Stomach (tissue), 9 donors: ENCODE measurements around the gene RGS12. TPM values are rescaled to one million over a fixed set of nuclear protein-coding genes. Genes with fewer than 3 reads are reported as not detected.
A peak's percentile ranks its signal among the peaks of the same experiment; 100 is the strongest.

ENCODE experiments used
- DNase-seq, 2 donors: peaks; one replicate each; pipeline versions ENCODE4 v3.0.0 to v3.0.0-alpha.2; 2013 to 2019
- H3K27ac ChIP-seq, 5 donors: fragments of 200-600 bp in 4 of 5; sonication (generic) in 4 of 5; one replicate each; pipeline ENCODE4 v1.5.1; 2013 to 2019; ENCODE audit warnings: mild to moderate bottlenecking in 1 of 5, moderate library complexity in 1 of 5
- H3K27me3 ChIP-seq, 3 donors: fragments of 200-600 bp; sonication (generic); one replicate each; pipeline ENCODE4 v1.5.1; 2017 to 2019; ENCODE audit warnings: mixed run types in 1 of 3
- H3K36me3 ChIP-seq, 4 donors: fragments of 200-600 bp; sonication (generic); 1 replicate in 3 of 4; 2 replicates in 1 of 4; pipeline ENCODE4 v1.5.1; 2016 to 2019
- H3K4me1 ChIP-seq, 4 donors: fragments of 200-600 bp; sonication (generic); one replicate each; pipeline ENCODE4 v1.5.1; 2016 to 2019
- H3K4me3 ChIP-seq, 4 donors: fragments of 200-600 bp; sonication (generic) in 3 of 4; one replicate each; pipeline ENCODE4 v1.5.1; 2016 to 2019; ENCODE audit warnings: mild to moderate bottlenecking in 1 of 4
- H3K9me3 ChIP-seq, 4 donors: fragments of 200-600 bp; sonication (generic); one replicate each; pipeline ENCODE4 v1.5.1; 2016 to 2019
- EP300 ChIP-seq: sonication (generic); formaldehyde crosslinking; IDR thresholded peaks from one replicate; pipeline ENCODE4 v1.6.1; 2017; ENCODE audit warnings: antibody characterized with exemption
- POLR2A ChIP-seq, 4 donors: fragments of 450-650 bp; IDR thresholded peaks; one replicate each; pipeline ENCODE4 v1.6.1; 2016; ENCODE audit warnings: antibody characterized with exemption in 4 of 4, control low read depth in 2 of 4, mild to moderate bottlenecking in 1 of 4, moderate library complexity in 1 of 4
- POLR2AphosphoS5 ChIP-seq, 3 donors: sonication (generic); formaldehyde crosslinking; IDR thresholded peaks; one replicate each; pipeline ENCODE4 v1.6.1; 2016; ENCODE audit warnings: antibody characterized with exemption in 3 of 3
- WGBS, 5 donors: extraction: QIAGEN DNeasy Blood & Tissue Kit in 3 of 5; methylation state at CpG; one replicate each; pipeline versions ENCODE4 v1.1.5 to v1.1.7; 2013 to 2018; 5-methylcytosine and 5-hydroxymethylcytosine counted together
- intact Hi-C: fragments of 100-400 bp; cut with DNase I; formaldehyde crosslinking; loops from one replicate; pipeline ENCODE4 v1.15.1; 2023; ENCODE audit warnings: low total_unique reads
- polyA plus RNA-seq, 3 donors: library from polyadenylated mRNA; stranded (reverse); fragments of 200-250 nt; gene quantifications; one replicate each; pipeline ENCODE4 v1.2.3, GENCODE V29; 2013
- total RNA-seq, 5 donors: library from RNA; depleted of rRNA; stranded (reverse); fragments of >200 nt; gene quantifications; one replicate each; pipeline versions ENCODE4 v1.1.0 to v1.2.3, GENCODE V29; 2014 to 2016
- TF ChIP-seq, protein P1 (sequence below), 7 experiments: fragments of 450-650 bp in 4 of 7; fragments of 200-600 bp in 3 of 7; sonication (generic) in 3 of 7; IDR thresholded peaks; one replicate each; pipeline ENCODE4 v1.5.1; 2016 to 2019; ENCODE audit warnings: antibody characterized with exemption in 7 of 7, control low read depth in 2 of 7, mild to moderate bottlenecking in 1 of 7
- donor health status: healthy with polysubstance abuse.
- donor health status: Bipolar disorder and iron deficiency.
- donor health status: healthy.

The RGS12 gene
- total and polyA plus RNA-seq, 8 donors, result 3.5 to 51.8 (median 19.7) TPM

DNA sequence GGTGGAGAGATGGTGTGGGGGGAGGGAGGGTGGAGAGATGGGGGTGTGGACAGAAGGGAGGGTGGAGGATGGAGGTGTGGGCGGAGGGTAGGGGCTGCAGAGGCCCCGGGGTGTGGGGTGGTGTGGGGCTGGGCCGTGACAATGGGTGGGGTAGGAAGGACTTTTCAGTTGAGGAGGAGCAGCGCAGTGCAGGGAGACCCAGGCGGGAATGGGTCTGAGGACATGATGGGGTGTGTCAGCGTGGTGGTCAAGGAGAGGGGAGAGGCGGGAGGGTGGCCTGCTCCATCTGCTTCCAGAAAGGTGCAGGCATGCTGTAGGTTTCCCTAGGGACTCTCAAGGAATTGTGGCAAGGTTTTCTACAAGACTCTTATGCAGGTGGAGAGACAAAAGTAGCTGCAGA lies 48.9 kb downstream of the RGS12 start:
- Histone ChIP-seq H3K27me3 (no peaks in the 10 kb centered on the region), H3K27ac (peak overlapping the region in 2 of 5 donors; percentile 12 to 38), H3K9me3 (no peaks in the 10 kb centered on the region), H3K4me1 (peaks cover 4 to 26% (median 15%) of the 10 kb centered on the region in 4 donors), H3K36me3 (peaks cover 0 to 18% (median 9%) of the 10 kb centered on the region in 4 donors), H3K4me3 (no peak overlapping the region)
- intact Hi-C loops, result no loop called here
- TF ChIP-seq, protein P1, sequence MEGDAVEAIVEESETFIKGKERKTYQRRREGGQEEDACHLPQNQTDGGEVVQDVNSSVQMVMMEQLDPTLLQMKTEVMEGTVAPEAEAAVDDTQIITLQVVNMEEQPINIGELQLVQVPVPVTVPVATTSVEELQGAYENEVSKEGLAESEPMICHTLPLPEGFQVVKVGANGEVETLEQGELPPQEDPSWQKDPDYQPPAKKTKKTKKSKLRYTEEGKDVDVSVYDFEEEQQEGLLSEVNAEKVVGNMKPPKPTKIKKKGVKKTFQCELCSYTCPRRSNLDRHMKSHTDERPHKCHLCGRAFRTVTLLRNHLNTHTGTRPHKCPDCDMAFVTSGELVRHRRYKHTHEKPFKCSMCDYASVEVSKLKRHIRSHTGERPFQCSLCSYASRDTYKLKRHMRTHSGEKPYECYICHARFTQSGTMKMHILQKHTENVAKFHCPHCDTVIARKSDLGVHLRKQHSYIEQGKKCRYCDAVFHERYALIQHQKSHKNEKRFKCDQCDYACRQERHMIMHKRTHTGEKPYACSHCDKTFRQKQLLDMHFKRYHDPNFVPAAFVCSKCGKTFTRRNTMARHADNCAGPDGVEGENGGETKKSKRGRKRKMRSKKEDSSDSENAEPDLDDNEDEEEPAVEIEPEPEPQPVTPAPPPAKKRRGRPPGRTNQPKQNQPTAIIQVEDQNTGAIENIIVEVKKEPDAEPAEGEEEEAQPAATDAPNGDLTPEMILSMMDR (IDR thresholded peaks at IDR 0.05), result no peak
- TF ChIP-seq POLR2A (IDR thresholded peaks at IDR 0.05), result no peak
- no peak for TF ChIP-seq EP300
- TF ChIP-seq POLR2AphosphoS5 (IDR thresholded peaks at IDR 0.05), result no peak
- 59 to 75% (median 64%) methylated on average over 6 to 7 of the region's 7 CpGs for WGBS, 5 donors
- no peak for DNase-seq

DNA sequence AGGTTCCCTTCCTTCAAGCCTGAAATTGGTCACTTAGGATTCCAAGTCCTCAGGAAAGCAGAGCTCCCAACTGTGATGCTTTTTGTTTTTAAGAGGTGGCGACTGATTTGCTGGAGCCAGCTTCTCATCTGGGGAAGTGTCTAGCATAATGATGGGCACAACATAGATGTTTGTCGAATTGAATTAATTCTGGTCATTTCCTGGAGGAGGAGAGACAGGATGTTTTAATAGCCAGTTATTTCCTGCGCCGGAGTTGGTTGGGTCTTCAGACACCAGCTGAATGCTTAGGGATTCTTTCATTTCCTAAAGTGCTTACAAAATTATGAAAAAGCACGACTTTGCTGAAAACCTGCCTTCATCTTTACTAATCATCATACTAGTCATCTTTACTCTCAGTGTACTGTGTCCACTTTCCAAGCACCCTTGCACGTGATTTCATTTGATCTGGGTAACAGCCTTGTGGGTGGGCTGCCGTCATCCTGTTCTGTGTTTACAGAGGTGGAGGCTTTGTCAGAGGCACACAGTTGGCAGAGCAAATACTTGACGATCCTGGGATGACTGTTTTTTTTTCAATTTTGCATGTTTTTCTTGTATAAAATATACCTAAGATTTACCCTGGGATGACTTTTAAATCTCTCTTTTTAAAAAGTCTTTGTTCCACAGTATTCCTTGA lies 49.5 kb downstream of the RGS12 start:
- intact Hi-C loops, result no loop called here
- H3K9me3 ChIP-seq, result no peaks in the 10 kb centered on the region
- H3K4me3 ChIP-seq, result no peak overlapping the region
- TF ChIP-seq EP300, result no peak
- no peak for TF ChIP-seq POLR2A (IDR thresholded peaks at IDR 0.05)
- TF ChIP-seq POLR2AphosphoS5 (IDR thresholded peaks at IDR 0.05), result no peak
- TF ChIP-seq, protein P1 (IDR thresholded peaks at IDR 0.05), result no peak
- H3K27me3 ChIP-seq, result no peaks in the 10 kb centered on the region
- H3K36me3 ChIP-seq, result peaks cover 0 to 18% (median 9%) of the 10 kb centered on the region in 4 donors
- DNase-seq, result peak in 1 of 2 donors; percentile 67
- peaks cover 4 to 26% (median 15%) of the 10 kb centered on the region in 4 donors for H3K4me1 ChIP-seq
- peak overlapping the region in 2 of 5 donors; percentile 12 to 38 for H3K27ac ChIP-seq
- 31 to 38% (median 35%) methylated on average over 8 of the region's 8 CpGs for WGBS, 5 donors

Other genes starting within 250 kb of the RGS12 start
- not detected for gene HTT-AS, start 218.5 kb upstream of the RGS12 start, total RNA-seq
- not detected for gene HTT-AS, start 218.5 kb upstream of the RGS12 start, polyA plus RNA-seq
- 10 to 100 TPM; 39.0 to 95.7 (median 74.7) TPM for gene HTT, start 218.3 kb upstream of the RGS12 start, total RNA-seq
- gene HTT, start 218.3 kb upstream of the RGS12 start, polyA plus RNA-seq, result 10 to 100 TPM in 1 of 3 donors, 1 to 10 TPM in 2; 3.4 to 14.3 (median 7.3) TPM
- gene MSANTD1, start 43.9 kb upstream of the RGS12 start, total RNA-seq, result 1 to 10 TPM in 4 of 5 donors, not detected in 1; 1.7 to 5.8 (median 4.1) TPM
- gene MSANTD1, start 43.9 kb upstream of the RGS12 start, polyA plus RNA-seq, result 1 to 10 TPM in 1 of 3 donors, under 1 TPM in 1, not detected in 1; 0.31 to 1.1 TPM
- not detected for gene HGFAC, start 148.9 kb downstream of the RGS12 start, total RNA-seq
- 1 to 10 TPM in 2 of 3 donors, under 1 TPM in 1; 0.50 to 3.4 (median 1.2) TPM for gene HGFAC, start 148.9 kb downstream of the RGS12 start, polyA plus RNA-seq
- 1 to 10 TPM in 3 of 5 donors, under 1 TPM in 1, not detected in 1; 0.37 to 8.1 (median 4.6) TPM for gene DOK7, start 170.3 kb downstream of the RGS12 start, total RNA-seq
- gene DOK7, start 170.3 kb downstream of the RGS12 start, polyA plus RNA-seq, result 1 to 10 TPM; 1.7 to 5.0 (median 4.3) TPM
- gene LRPAP1, start 239.4 kb downstream of the RGS12 start, total RNA-seq, result 10 to 100 TPM; 32.5 to 92.0 (median 64.2) TPM
- 10 to 100 TPM; 31.5 to 79.9 (median 41.4) TPM for gene LRPAP1, start 239.4 kb downstream of the RGS12 start, polyA plus RNA-seq